HEK293 (cell line): Measurements from ENCODE around the gene CAPZB.

Experiments used
- TCF7L2 ChIP-seq: IDR thresholded peaks from 2 replicates; pipeline ENCODE4 v1.6.1; 2011; ENCODE audit warnings: low read depth, mild to moderate bottlenecking, inconsistent platforms, low read length, moderate library complexity, borderline replicate concordance
- ZBTB7A ChIP-seq: fragments of 450-650 bp; formaldehyde crosslinking; IDR thresholded peaks from 2 replicates; pipeline ENCODE4 v1.5.1; 2016; ENCODE audit warnings: low read depth, missing biosample characterization, missing genetic modification characterization
- ZEB2 ChIP-seq: fragments of 450-650 bp; formaldehyde crosslinking; IDR thresholded peaks from 2 replicates; pipeline ENCODE4 v1.5.1; 2016; ENCODE audit warnings: missing biosample characterization, missing genetic modification characterization
- ZFP3 ChIP-seq: fragments of 450-650 bp; formaldehyde crosslinking; IDR thresholded peaks from 2 replicates; pipeline ENCODE4 v1.5.1; 2016; ENCODE audit warnings: low read depth, missing biosample characterization, missing genetic modification characterization
- ZNF157 ChIP-seq: fragments of 450-650 bp; formaldehyde crosslinking; IDR thresholded peaks from 2 replicates; pipeline ENCODE4 v1.5.1; 2016; ENCODE audit warnings: missing biosample characterization, missing genetic modification characterization
- ZNF324 ChIP-seq: fragments of 450-650 bp; formaldehyde crosslinking; IDR thresholded peaks from 2 replicates; pipeline ENCODE4 v1.5.1; 2016; ENCODE audit warnings: missing biosample characterization, missing genetic modification characterization
- ZXDB ChIP-seq: fragments of 450-650 bp; formaldehyde crosslinking; IDR thresholded peaks from 2 replicates; pipeline ENCODE4 v1.5.1; 2016; ENCODE audit warnings: missing biosample characterization, missing genetic modification characterization
- TF ChIP-seq, protein P1 (sequence below): fragments of 450-650 bp; formaldehyde crosslinking; IDR thresholded peaks from 2 replicates; pipeline ENCODE4 v1.5.1; 2016; ENCODE audit warnings: missing biosample characterization, missing genetic modification characterization
- TF ChIP-seq, protein P2 (sequence below): fragments of 450-650 bp; formaldehyde crosslinking; IDR thresholded peaks from 2 replicates; pipeline ENCODE4 v1.5.1; 2016; ENCODE audit warnings: missing biosample characterization, missing genetic modification characterization, borderline replicate concordance
- TF ChIP-seq, protein P3 (sequence below): fragments of 450-650 bp; formaldehyde crosslinking; IDR thresholded peaks from 2 replicates; pipeline ENCODE4 v1.5.1; 2017; ENCODE audit warnings: missing biosample characterization, missing genetic modification characterization

DNA sequence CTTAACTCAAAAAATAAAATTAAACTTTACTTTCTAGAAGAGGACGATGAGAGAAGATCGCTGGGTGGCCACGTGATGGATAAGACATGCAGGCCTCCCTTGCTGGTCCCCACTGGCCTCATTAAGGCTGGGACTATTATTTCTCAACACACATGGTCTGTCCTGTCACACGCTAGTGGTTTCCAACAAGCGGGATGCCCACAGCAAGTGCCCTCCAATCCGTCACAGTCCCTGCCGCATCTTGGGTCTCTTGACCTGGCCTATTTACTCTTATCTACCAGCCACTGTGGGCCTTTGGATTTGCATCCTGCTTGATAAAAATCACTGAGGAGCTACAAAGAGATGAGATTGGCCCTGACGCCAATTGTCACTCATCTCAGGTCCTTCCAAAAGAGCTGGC is 30.0 kb downstream of the CAPZB start:
- TF ChIP-seq ZEB2 (tag by site-specific recombination) (no peak), ZNF157 (tag by site-specific recombination) (no peak), ZXDB (no peak), ZBTB7A (tag by site-specific recombination) (no peak), TCF7L2 (no peak), ZNF324 (tag by site-specific recombination) (no peak), ZFP3 (no peak)
- TF ChIP-seq, protein P1, sequence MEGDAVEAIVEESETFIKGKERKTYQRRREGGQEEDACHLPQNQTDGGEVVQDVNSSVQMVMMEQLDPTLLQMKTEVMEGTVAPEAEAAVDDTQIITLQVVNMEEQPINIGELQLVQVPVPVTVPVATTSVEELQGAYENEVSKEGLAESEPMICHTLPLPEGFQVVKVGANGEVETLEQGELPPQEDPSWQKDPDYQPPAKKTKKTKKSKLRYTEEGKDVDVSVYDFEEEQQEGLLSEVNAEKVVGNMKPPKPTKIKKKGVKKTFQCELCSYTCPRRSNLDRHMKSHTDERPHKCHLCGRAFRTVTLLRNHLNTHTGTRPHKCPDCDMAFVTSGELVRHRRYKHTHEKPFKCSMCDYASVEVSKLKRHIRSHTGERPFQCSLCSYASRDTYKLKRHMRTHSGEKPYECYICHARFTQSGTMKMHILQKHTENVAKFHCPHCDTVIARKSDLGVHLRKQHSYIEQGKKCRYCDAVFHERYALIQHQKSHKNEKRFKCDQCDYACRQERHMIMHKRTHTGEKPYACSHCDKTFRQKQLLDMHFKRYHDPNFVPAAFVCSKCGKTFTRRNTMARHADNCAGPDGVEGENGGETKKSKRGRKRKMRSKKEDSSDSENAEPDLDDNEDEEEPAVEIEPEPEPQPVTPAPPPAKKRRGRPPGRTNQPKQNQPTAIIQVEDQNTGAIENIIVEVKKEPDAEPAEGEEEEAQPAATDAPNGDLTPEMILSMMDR: no peak
- TF ChIP-seq, protein P2, sequence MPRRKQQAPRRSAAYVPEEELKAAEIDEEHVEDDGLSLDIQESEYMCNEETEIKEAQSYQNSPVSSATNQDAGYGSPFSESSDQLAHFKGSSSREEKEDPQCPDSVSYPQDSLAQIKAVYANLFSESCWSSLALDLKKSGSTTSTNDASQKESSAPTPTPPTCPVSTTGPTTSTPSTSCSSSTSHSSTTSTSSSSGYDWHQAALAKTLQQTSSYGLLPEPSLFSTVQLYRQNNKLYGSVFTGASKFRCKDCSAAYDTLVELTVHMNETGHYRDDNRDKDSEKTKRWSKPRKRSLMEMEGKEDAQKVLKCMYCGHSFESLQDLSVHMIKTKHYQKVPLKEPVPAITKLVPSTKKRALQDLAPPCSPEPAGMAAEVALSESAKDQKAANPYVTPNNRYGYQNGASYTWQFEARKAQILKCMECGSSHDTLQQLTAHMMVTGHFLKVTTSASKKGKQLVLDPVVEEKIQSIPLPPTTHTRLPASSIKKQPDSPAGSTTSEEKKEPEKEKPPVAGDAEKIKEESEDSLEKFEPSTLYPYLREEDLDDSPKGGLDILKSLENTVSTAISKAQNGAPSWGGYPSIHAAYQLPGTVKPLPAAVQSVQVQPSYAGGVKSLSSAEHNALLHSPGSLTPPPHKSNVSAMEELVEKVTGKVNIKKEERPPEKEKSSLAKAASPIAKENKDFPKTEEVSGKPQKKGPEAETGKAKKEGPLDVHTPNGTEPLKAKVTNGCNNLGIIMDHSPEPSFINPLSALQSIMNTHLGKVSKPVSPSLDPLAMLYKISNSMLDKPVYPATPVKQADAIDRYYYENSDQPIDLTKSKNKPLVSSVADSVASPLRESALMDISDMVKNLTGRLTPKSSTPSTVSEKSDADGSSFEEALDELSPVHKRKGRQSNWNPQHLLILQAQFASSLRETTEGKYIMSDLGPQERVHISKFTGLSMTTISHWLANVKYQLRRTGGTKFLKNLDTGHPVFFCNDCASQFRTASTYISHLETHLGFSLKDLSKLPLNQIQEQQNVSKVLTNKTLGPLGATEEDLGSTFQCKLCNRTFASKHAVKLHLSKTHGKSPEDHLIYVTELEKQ (tag by site-specific recombination): no peak
- TF ChIP-seq, protein P3, sequence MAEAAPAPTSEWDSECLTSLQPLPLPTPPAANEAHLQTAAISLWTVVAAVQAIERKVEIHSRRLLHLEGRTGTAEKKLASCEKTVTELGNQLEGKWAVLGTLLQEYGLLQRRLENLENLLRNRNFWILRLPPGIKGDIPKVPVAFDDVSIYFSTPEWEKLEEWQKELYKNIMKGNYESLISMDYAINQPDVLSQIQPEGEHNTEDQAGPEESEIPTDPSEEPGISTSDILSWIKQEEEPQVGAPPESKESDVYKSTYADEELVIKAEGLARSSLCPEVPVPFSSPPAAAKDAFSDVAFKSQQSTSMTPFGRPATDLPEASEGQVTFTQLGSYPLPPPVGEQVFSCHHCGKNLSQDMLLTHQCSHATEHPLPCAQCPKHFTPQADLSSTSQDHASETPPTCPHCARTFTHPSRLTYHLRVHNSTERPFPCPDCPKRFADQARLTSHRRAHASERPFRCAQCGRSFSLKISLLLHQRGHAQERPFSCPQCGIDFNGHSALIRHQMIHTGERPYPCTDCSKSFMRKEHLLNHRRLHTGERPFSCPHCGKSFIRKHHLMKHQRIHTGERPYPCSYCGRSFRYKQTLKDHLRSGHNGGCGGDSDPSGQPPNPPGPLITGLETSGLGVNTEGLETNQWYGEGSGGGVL (tag by site-specific recombination): no peak
